GM19351 (cell line): ENCODE results near the gene MAPK13.
"Not testable (repeated sequence)": the region's sequence is repeated elsewhere in the genome, so short reads cannot be mapped to it uniquely, and the experiment has no call there.

ENCODE experiments used
- ATAC-seq: cut with Tn5 transposase; IDR thresholded peaks from one replicate; pipeline ENCODE4 v1.9.1; 2021; ENCODE audit warnings: mild to moderate bottlenecking, moderate library complexity; ENCODE audit not compliant: unreplicated experiment

MAPK13 gene

DNA sequence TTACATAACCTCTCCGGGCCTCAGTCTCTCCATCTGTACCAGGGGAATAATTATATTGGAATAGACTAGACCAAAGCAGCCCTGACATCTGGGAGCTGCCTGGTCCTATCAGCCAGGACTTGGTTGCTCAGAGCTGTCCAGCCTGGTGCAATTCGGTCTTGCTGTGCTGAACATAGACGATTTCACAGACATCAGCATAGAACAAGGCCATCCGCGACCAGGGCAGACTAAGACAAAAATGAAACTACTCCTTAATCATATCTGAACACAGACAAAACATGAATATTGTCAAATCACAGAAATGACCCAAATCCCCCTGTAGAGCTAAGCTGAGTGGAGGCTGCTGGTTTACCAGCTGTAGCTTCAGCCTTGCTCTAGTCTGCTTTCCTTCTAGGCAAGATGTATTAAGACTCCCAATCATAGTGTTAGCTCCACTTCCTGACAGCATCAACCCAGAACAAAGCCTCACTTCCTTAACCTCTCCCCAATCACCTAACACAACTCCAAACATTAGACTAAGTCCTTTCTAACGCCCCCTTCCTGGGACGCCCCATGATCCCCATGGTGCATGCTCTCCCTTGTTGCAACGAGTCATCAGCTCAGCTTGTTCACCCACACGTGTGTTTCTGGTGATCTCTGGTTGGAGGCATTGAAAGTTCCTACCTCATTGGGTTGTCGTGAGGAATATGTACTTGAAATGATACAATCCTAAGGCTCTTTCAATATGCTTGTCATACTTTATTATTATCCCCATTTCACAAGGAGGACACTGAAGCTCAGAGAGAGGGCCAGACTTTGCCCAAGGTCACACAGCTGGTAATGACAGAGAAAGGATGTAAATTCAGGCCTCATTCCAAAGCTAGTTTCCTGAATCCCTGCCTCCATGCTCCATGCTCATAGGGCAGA lies 3.5 kb upstream of the MAPK13 start:
- no peak for ATAC-seq

DNA sequence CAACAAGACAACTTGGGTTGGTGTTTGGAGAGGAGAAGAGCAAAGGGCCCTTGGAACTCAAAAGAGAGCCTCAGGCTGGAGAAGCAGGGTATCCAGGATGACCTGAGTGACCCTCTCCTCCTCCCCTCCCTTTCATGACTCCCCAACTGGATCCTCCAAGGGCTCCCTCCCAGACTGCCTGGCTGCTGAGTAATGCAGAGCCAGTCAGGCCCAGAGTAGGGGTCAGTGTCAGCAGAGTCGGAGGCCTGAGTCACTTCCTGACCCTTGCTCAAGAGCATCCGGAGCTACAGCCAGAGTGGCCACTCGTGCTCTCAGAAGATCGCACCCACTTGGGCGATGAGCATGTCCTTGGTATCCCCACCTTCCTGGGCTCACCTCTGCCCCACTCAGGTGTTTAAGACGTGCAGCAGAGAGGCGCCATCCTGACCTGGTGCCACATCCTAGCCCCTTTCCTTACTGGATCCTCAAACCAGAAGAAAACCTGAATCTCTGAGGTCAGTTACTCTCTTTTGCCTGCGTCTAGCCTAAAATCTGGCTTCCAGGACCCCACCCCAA lies 2.8 kb upstream of the MAPK13 start:
- ATAC-seq: no peak

- no peak for ATAC-seq
Measured at GRCh38 chr6:36128073-36128472, 2.2 kb upstream of the MAPK13 start.

GRCh38 chr6:36128793-36129192 lies 1.5 kb upstream of the MAPK13 start:
- no peak for ATAC-seq

DNA sequence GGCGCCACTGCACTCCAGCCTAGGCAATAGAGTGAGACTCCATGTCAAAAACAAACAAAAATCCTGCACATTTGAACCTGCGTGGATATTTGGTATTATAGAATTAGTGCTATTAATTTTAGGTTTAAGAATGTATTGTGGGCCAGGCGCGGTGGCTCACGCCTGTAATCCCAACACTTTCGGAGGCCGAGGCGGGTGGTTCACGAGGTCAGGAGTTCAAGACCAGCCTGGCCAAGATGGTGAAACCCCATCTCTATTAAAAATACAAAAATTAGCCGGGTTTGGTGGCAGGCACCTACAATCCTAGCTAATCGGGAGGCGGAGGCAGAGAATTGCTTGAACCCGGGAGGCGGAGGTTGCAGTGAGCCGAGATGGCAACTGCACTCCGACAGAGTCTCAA lies 979 bp upstream of the MAPK13 start:
- ATAC-seq: not testable (repeated sequence)

GRCh38 chr6:36130667-36131510 lies 576 bp downstream of the MAPK13 start:
- ATAC-seq: peak; percentile 23

DNA sequence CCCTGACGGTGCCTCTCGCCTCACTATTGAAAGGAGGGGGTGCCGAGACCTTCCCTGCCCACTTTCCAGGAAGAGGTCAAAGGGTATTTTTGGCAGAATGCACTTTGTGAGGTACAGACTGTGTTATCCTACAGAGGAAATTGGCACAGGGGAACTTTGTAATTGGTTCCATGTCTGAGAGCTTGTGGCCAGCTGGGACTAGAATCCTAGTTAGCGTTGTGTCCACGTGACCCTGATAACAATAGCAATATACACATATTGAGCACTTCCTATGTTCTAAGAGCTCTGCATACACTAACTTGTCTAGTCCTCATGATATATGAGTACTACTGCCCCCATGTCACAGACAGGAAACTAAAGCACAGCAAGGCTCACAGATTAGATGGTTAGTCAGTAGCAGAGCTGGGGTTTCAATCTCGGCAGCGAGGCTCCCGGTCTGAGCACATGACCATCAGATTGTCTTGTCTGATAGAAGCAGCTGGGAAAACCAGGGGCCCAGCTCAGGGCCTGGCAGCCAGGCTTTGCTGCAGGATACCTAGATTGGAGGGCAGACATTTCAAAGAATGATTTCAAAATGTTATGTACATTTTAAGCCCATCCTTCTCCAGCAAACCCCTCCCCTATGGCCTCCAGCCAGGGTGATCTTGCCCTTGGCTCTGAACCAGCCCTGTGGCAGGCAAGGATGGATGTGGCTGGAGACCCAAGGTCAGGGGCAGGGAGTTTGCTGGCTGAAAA lies 1.4 kb downstream of the MAPK13 start:
- peak; percentile 87 for ATAC-seq

- ATAC-seq: no peak
Measured at GRCh38 chr6:36132246-36132895, 2.1 kb downstream of the MAPK13 start.

- no peak for ATAC-seq
Measured at GRCh38 chr6:36133148-36133547, 2.8 kb downstream of the MAPK13 start.

- no peak for ATAC-seq
Measured at GRCh38 chr6:36133912-36134311, 3.6 kb downstream of the MAPK13 start.

DNA sequence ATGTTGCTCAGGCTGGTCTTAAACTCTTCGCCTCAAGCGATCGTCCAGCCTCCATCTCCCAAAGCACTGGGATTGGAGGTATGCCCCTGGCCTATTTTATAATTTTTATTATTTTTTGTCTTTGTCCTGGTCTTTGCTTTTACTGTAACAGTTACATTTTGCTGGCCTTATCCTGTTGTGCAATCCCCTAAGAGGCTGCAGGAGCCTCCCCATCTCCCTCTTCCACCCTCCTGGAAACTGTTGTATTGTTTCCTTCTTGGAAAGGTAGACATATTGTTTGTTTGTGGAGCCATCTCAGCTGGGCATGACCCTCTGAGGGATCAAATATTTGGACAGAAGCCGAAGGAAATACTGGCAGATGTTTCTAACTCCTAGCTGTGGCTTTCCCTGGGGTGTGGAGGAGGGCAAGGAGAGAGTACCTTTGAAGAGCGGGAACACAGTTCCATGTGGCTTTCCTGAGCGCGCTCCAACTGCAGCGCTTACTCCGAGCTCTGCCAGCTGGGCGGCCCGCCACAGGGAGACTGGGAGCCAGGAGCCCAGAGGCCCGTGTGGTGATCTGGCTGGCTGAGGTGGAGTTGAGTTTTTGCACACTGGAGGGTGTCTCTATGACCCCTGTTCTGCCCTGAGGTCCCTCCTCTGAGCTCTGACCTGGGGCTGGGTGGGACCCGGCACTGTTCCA lies 4.9 kb downstream of the MAPK13 start:
- no peak for ATAC-seq

DNA sequence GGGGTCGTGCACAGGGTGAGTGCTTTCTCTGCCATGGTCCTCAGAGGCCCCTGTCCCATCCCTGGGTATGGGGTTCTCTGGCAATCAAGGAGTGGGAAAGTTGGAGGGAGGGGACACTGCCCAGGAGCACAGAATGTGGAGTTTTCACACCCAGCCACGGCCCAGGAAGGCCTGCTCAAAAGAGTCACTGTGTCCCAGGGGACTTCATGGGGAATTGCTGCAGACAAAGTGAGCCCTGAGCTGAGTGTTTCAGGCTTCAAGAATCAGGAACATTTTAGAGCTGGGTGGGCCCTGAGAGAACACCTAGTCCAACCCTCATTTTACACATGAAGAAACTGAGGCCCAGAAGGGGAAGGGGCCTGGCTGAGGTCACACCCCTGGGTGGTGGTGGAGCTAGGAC lies 5.7 kb downstream of the MAPK13 start:
- no peak for ATAC-seq

- no peak for ATAC-seq
Measured at GRCh38 chr6:36136551-36136950, 6.2 kb downstream of the MAPK13 start.

DNA sequence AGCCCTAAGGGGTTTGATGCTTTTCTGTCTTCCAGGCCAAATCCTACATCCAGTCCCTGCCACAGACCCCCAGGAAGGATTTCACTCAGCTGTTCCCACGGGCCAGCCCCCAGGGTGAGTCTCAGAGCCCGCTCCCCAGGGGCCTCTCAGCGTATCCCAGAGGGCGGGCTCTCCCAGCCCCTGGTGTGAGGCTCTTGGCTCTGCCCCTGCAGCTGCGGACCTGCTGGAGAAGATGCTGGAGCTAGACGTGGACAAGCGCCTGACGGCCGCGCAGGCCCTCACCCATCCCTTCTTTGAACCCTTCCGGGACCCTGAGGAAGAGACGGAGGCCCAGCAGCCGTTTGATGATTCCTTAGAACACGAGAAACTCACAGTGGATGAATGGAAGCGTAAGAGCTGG lies 8.4 kb downstream of the MAPK13 start:
- ATAC-seq: no peak

DNA sequence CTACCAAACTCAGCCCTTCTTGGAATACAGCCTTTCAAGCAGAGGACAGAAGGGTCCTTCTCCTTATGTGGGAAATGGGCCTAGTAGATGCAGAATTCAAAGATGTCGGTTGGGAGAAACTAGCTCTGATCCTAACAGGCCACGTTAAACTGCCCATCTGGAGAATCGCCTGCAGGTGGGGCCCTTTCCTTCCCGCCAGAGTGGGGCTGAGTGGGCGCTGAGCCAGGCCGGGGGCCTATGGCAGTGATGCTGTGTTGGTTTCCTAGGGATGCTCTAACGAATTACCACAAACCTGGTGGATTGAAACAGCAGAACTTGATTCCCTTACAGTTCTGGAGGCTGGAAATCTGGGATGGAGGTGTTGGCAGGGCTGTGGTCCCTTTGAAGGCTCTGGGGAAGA lies 9.1 kb downstream of the MAPK13 start:
- ATAC-seq: no peak

- no peak for ATAC-seq
Measured at GRCh38 chr6:36139991-36140710, 9.8 kb downstream of the MAPK13 start.

GRCh38 chr6:36141091-36141490 lies 10.8 kb downstream of the MAPK13 start:
- ATAC-seq: no peak

- no peak for ATAC-seq
Measured at GRCh38 chr6:36141961-36142360, 11.6 kb downstream of the MAPK13 start.
